CD8-positive, alpha-beta memory T cell (primary cell): ENCODE results near the gene TLE4. TPM values are rescaled to one million over a fixed set of nuclear protein-coding genes. Genes with fewer than 3 reads are reported as not detected.
A peak's percentile ranks its signal among the peaks of the same experiment; 100 is the strongest.
"Not testable (repeated sequence)": the region's sequence is repeated elsewhere in the genome, so short reads cannot be mapped to it uniquely, and the experiment has no call there.

Experiments
- CTCF ChIA-PET: fragments of 350-600 bp; sonication (Branson Sonifier 250); formaldehyde crosslinking; loops from one replicate; lab custom pipeline; 2021; ENCODE audit warnings: antibody characterized with exemption; lab: Charles Lee
- POLR2A ChIA-PET: fragments of 350-600 bp; sonication (Branson Sonifier 250); formaldehyde crosslinking; loops from one replicate; lab custom pipeline; 2021; ENCODE audit warnings: antibody characterized with exemption; lab: Charles Lee
- DNase-seq, 5 donors: peaks; one replicate each; pipeline versions ENCODE4 v3.0.0 to v3.0.0-alpha.2; 2020 to 2022; ENCODE audit warnings: mixed read lengths in 1 of 5
- H3K27ac ChIP-seq: one replicate; pipeline ENCODE4 v1.7.0; 2013; ENCODE audit warnings: low read depth, mild to moderate bottlenecking, low read length, moderate library complexity
- H3K27me3 ChIP-seq: 2 replicates; pipeline ENCODE4 v1.7.0; 2013; ENCODE audit warnings: low read length, mild to moderate bottlenecking; ENCODE audit not compliant: insufficient read depth, poor library complexity, severe bottlenecking
- H3K36me3 ChIP-seq: 2 replicates; pipeline ENCODE4 v1.7.0; 2013; ENCODE audit warnings: mild to moderate bottlenecking, low read length, moderate library complexity; ENCODE audit not compliant: insufficient read depth
- H3K4me1 ChIP-seq: 2 replicates; pipeline ENCODE4 v1.7.0; 2013; ENCODE audit warnings: mild to moderate bottlenecking, low read length, moderate library complexity; ENCODE audit not compliant: insufficient read depth
- H3K4me3 ChIP-seq: 2 replicates; pipeline ENCODE4 v1.7.0; 2013; ENCODE audit warnings: mild to moderate bottlenecking, low read length
- H3K9me3 ChIP-seq: 2 replicates; pipeline ENCODE4 v1.7.0; 2013; ENCODE audit warnings: mild to moderate bottlenecking, low read length
- H3K27ac Mint-ChIP-seq, 8 donors: one replicate each; pipeline ENCODE4 v1.8.0; 2020 to 2021; ENCODE audit warnings: mixed read lengths in 8 of 8, mild to moderate bottlenecking in 6 of 8, inconsistent platforms in 3 of 8, moderate library complexity in 3 of 8
- H3K27me3 Mint-ChIP-seq, 2 donors: one replicate each; pipeline ENCODE4 v1.8.0; 2020 to 2021; ENCODE audit warnings: mixed read lengths in 2 of 2, mild to moderate bottlenecking in 1 of 2, moderate library complexity in 1 of 2
- H3K36me3 Mint-ChIP-seq, 3 donors: one replicate each; pipeline ENCODE4 v1.8.0; 2020 to 2021; ENCODE audit warnings: mixed read lengths in 3 of 3, inconsistent platforms in 1 of 3, mild to moderate bottlenecking in 1 of 3
- H3K4me1 Mint-ChIP-seq, 3 donors: one replicate each; pipeline ENCODE4 v1.8.0; 2020 to 2021; ENCODE audit warnings: mixed read lengths in 3 of 3, inconsistent platforms in 1 of 3, mild to moderate bottlenecking in 1 of 3
- H3K4me3 Mint-ChIP-seq, 7 donors: one replicate each; pipeline ENCODE4 v1.8.0; 2020 to 2021; ENCODE audit warnings: mixed read lengths in 7 of 7, mild to moderate bottlenecking in 6 of 7, moderate library complexity in 4 of 7, inconsistent platforms in 2 of 7
- H3K9me3 Mint-ChIP-seq, 5 donors: one replicate each; pipeline ENCODE4 v1.8.0; 2020 to 2022; ENCODE audit warnings: mixed read lengths in 5 of 5, mild to moderate bottlenecking in 3 of 5, moderate library complexity in 2 of 5, inconsistent platforms in 1 of 5
- polyA plus RNA-seq: library from polyadenylated mRNA; unstranded; fragments of 300-500 nt; fragmentation: Illumina TruSeq; gene quantifications from one replicate; pipeline ENCODE4 v1.2.3, GENCODE V29; 2021
- total RNA-seq, 2 experiments: library from RNA; stranded (reverse); gene quantifications; one replicate each; pipeline ENCODE4 v1.2.3, GENCODE V29; 2021

Gene TLE4
- total and polyA plus RNA-seq, 3 experiments from 2014 or later: 28.1 to 41.6 (median 29.2) TPM

GRCh38 chr9:79644048-79644447 is 72.3 kb downstream of the TLE4 start:
- Histone ChIP-seq H3K9me3 (peaks cover 3% of the 10 kb centered on the region), H3K27me3 (no peaks in the 10 kb centered on the region), H3K27ac (no peak overlapping the region), H3K4me1 (peaks cover 12% of the 10 kb centered on the region), H3K4me3 (no peak overlapping the region), H3K36me3 (no peaks in the 10 kb centered on the region)
- H3K27me3 Mint-ChIP-seq: no peaks in the 10 kb centered on the region
- H3K27ac Mint-ChIP-seq: no peak overlapping the region
- no peak overlapping the region for H3K4me3 Mint-ChIP-seq
- ChIA-PET CTCF (interaction anchor here (1.0 kb wide), 1 partner anchor 27 kb away, joined by 3 read pairs; no protein-coding TSS in a partner anchor), POLR2A (no interaction called here)
- peaks cover 0 to 6% (median 5%) of the 10 kb centered on the region in 5 donors for H3K9me3 Mint-ChIP-seq
- no peak for DNase-seq
- H3K4me1 Mint-ChIP-seq: peaks cover 37 to 51% (median 50%) of the 10 kb centered on the region in 3 donors
- peaks cover 23 to 26% (median 24%) of the 10 kb centered on the region in 3 donors for H3K36me3 Mint-ChIP-seq

GRCh38 chr9:79644601-79645000 is 72.8 kb downstream of the TLE4 start:
- no peaks in the 10 kb centered on the region for H3K36me3 ChIP-seq
- Mint-ChIP-seq H3K9me3 (peaks cover 0 to 6% (median 5%) of the 10 kb centered on the region in 5 donors), H3K4me1 (peaks cover 33 to 46% (median 45%) of the 10 kb centered on the region in 3 donors), H3K36me3 (peaks cover 23 to 26% (median 24%) of the 10 kb centered on the region in 3 donors), H3K4me3 (no peak overlapping the region), H3K27ac (no peak overlapping the region), H3K27me3 (no peaks in the 10 kb centered on the region)
- no peak overlapping the region for H3K27ac ChIP-seq
- H3K9me3 ChIP-seq: peaks cover 3% of the 10 kb centered on the region
- H3K4me3 ChIP-seq: no peak overlapping the region
- H3K27me3 ChIP-seq: no peaks in the 10 kb centered on the region
- no peak for DNase-seq
- peaks cover 9% of the 10 kb centered on the region for H3K4me1 ChIP-seq
- CTCF ChIA-PET: no interaction called here
- POLR2A ChIA-PET: no interaction called here

GRCh38 chr9:79645110-79645509 is 73.3 kb downstream of the TLE4 start:
- no peaks in the 10 kb centered on the region for H3K36me3 ChIP-seq
- H3K27ac ChIP-seq: no peak overlapping the region
- H3K27me3 Mint-ChIP-seq: no peaks in the 10 kb centered on the region
- H3K4me3 Mint-ChIP-seq: no peak overlapping the region
- H3K27ac Mint-ChIP-seq: peak overlapping the region in 1 of 8 donors; percentile 21
- H3K4me1 Mint-ChIP-seq: peaks cover 28 to 42% (median 40%) of the 10 kb centered on the region in 3 donors
- no peak overlapping the region for H3K4me3 ChIP-seq
- ChIA-PET CTCF (no interaction called here), POLR2A (no interaction called here)
- H3K36me3 Mint-ChIP-seq: peaks cover 24 to 26% (median 24%) of the 10 kb centered on the region in 3 donors
- peaks cover 3% of the 10 kb centered on the region for H3K9me3 ChIP-seq
- no peak for DNase-seq
- peaks cover 0 to 6% (median 5%) of the 10 kb centered on the region in 5 donors for H3K9me3 Mint-ChIP-seq
- no peaks in the 10 kb centered on the region for H3K27me3 ChIP-seq
- H3K4me1 ChIP-seq: peaks cover 4% of the 10 kb centered on the region

- DNase-seq: no peak
- ChIA-PET POLR2A (no interaction called here), CTCF (interaction anchor here (1.9 kb wide), 1 partner anchor 8 kb away, joined by 4 read pairs; no protein-coding TSS in a partner anchor)
- H3K4me1 ChIP-seq: no peaks in the 10 kb centered on the region
- H3K9me3 Mint-ChIP-seq: peaks cover 0 to 6% (median 5%) of the 10 kb centered on the region in 5 donors
- no peak overlapping the region for H3K4me3 ChIP-seq
- H3K27ac ChIP-seq: no peak overlapping the region
- H3K4me3 Mint-ChIP-seq: no peak overlapping the region
- no peak overlapping the region for H3K27ac Mint-ChIP-seq
- peaks cover 18 to 42% (median 30%) of the 10 kb centered on the region in 3 donors for H3K4me1 Mint-ChIP-seq
- H3K9me3 ChIP-seq: peaks cover 3% of the 10 kb centered on the region
- H3K36me3 ChIP-seq: no peaks in the 10 kb centered on the region
- H3K27me3 ChIP-seq: no peaks in the 10 kb centered on the region
- no peaks in the 10 kb centered on the region for H3K27me3 Mint-ChIP-seq
- H3K36me3 Mint-ChIP-seq: peaks cover 24 to 33% (median 26%) of the 10 kb centered on the region in 3 donors
Observed at GRCh38 chr9:79646096-79646495, 74.3 kb downstream of the TLE4 start.

GRCh38 chr9:79651251-79651795 is 79.6 kb downstream of the TLE4 start:
- peaks cover 4 to 48% (median 17%) of the 10 kb centered on the region in 3 donors for H3K36me3 Mint-ChIP-seq
- H3K4me3 ChIP-seq: no peak overlapping the region
- POLR2A ChIA-PET: no interaction called here

GRCh38 chr9:79652598-79652997 is 80.8 kb downstream of the TLE4 start:
- Histone ChIP-seq H3K27ac (no peak overlapping the region), H3K27me3 (no peaks in the 10 kb centered on the region), H3K9me3 (no peaks in the 10 kb centered on the region), H3K4me1 (no peaks in the 10 kb centered on the region), H3K4me3 (no peak overlapping the region), H3K36me3 (peaks cover 3% of the 10 kb centered on the region)
- H3K9me3 Mint-ChIP-seq: no peaks in the 10 kb centered on the region
- peaks cover 8 to 30% (median 9%) of the 10 kb centered on the region in 3 donors for H3K4me1 Mint-ChIP-seq
- no peak overlapping the region for H3K4me3 Mint-ChIP-seq
- peaks cover 12 to 60% (median 26%) of the 10 kb centered on the region in 3 donors for H3K36me3 Mint-ChIP-seq
- H3K27ac Mint-ChIP-seq: no peak overlapping the region
- H3K27me3 Mint-ChIP-seq: no peaks in the 10 kb centered on the region
- DNase-seq: no peak
- CTCF ChIA-PET: no interaction called here
- POLR2A ChIA-PET: no interaction called here

More at GRCh38 chr9:79651251-79651795, 79.6 kb downstream of the TLE4 start:
- no peak for DNase-seq
- H3K4me1 ChIP-seq: no peaks in the 10 kb centered on the region
- Mint-ChIP-seq H3K27me3 (no peaks in the 10 kb centered on the region), H3K4me1 (peaks cover 5 to 35% (median 9%) of the 10 kb centered on the region in 3 donors), H3K9me3 (no peaks in the 10 kb centered on the region), H3K4me3 (no peak overlapping the region), H3K27ac (no peak overlapping the region)
- H3K36me3 ChIP-seq: peaks cover 3% of the 10 kb centered on the region
- H3K9me3 ChIP-seq: no peaks in the 10 kb centered on the region
- no peak overlapping the region for H3K27ac ChIP-seq
- CTCF ChIA-PET: no interaction called here
- no peaks in the 10 kb centered on the region for H3K27me3 ChIP-seq

GRCh38 chr9:79654591-79655382 is 83.0 kb downstream of the TLE4 start:
- DNase-seq, CTCF ChIA-PET, H3K27ac ChIP-seq, H3K27me3 ChIP-seq, H3K36me3 ChIP-seq, H3K9me3 Mint-ChIP-seq, H3K4me1 ChIP-seq, H3K27me3 Mint-ChIP-seq, H3K9me3 ChIP-seq, H3K4me3 ChIP-seq, H3K27ac Mint-ChIP-seq, H3K4me3 Mint-ChIP-seq: not testable (repeated sequence)
- Mint-ChIP-seq H3K4me1 (peaks cover 20 to 43% (median 22%) of the 10 kb centered on the region in 3 donors), H3K36me3 (peaks cover 12 to 74% (median 30%) of the 10 kb centered on the region in 3 donors)
- POLR2A ChIA-PET: interaction anchor here (0.7 kb wide), 1 partner anchor 84 kb away, joined by 5 read pairs; no protein-coding TSS in a partner anchor

GRCh38 chr9:79655551-79655950 is 83.8 kb downstream of the TLE4 start:
- Histone ChIP-seq H3K4me3 (no peak overlapping the region), H3K9me3 (no peaks in the 10 kb centered on the region), H3K27ac (no peak overlapping the region), H3K4me1 (no peaks in the 10 kb centered on the region), H3K27me3 (no peaks in the 10 kb centered on the region), H3K36me3 (peaks cover 3% of the 10 kb centered on the region)
- H3K36me3 Mint-ChIP-seq: peaks cover 12 to 70% (median 30%) of the 10 kb centered on the region in 3 donors
- ChIA-PET CTCF (no interaction called here), POLR2A (no interaction called here)
- no peaks in the 10 kb centered on the region for H3K27me3 Mint-ChIP-seq
- no peak overlapping the region for H3K4me3 Mint-ChIP-seq
- no peaks in the 10 kb centered on the region for H3K9me3 Mint-ChIP-seq
- H3K4me1 Mint-ChIP-seq: peaks cover 20 to 38% (median 24%) of the 10 kb centered on the region in 3 donors
- DNase-seq: no peak
- H3K27ac Mint-ChIP-seq: no peak overlapping the region
